HEK293T (cell line): Measurements from ENCODE around the gene UQCRFS1.

Source experiments
- CTBP1 ChIP-seq: fragments of 450-650 bp; IDR thresholded peaks from 2 replicates; pipeline ENCODE4 v1.6.1; 2016; ENCODE audit warnings: borderline replicate concordance
- FOXK2 ChIP-seq: fragments of 450-650 bp; IDR thresholded peaks from 2 replicates; pipeline ENCODE4 v1.6.1; 2016; ENCODE audit warnings: mild to moderate bottlenecking
- FOXM1 ChIP-seq: fragments of 450-650 bp; IDR thresholded peaks from 2 replicates; pipeline ENCODE4 v1.6.1; 2017; ENCODE audit warnings: mild to moderate bottlenecking, borderline replicate concordance
- HDGF ChIP-seq: fragments of 450-650 bp; IDR thresholded peaks from 2 replicates; pipeline ENCODE4 v1.6.1; 2017; ENCODE audit warnings: antibody characterized with exemption, borderline replicate concordance
- SP1 ChIP-seq: fragments of 450-650 bp; IDR thresholded peaks from 2 replicates; pipeline ENCODE4 v1.6.1; 2017
- SUZ12 ChIP-seq: fragments of 450-650 bp; IDR thresholded peaks from 2 replicates; pipeline ENCODE4 v1.6.1; 2016; ENCODE audit warnings: mild to moderate bottlenecking
- TF ChIP-seq, protein P1 (sequence below): fragments of 450-650 bp; IDR thresholded peaks from 2 replicates; pipeline ENCODE4 v1.6.1; 2016

DNA sequence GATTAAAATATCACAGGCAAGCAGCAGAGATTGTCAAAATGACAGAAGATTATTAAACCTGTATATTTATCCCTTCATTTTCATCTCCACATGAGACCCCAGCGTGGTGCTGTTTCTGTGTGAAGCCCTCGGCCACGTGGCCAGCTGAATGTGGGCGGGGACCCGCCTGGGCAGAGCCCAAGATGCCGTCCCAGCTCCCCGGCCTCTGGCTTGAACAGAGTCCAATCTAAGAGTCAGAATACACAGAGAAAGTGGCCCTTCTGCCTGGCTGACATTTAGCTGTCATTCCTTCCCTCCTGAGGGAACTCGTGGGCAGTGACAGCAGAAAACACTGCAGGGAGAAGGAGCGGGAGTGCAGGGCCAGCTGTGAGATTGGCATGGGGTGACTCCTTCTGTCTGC lies 34.9 kb upstream of the UQCRFS1 start:
- TF ChIP-seq CTBP1 (no peak), SP1 (no peak), FOXK2 (no peak), FOXM1 (no peak), SUZ12 (no peak), HDGF (no peak)
- TF ChIP-seq, protein P1, sequence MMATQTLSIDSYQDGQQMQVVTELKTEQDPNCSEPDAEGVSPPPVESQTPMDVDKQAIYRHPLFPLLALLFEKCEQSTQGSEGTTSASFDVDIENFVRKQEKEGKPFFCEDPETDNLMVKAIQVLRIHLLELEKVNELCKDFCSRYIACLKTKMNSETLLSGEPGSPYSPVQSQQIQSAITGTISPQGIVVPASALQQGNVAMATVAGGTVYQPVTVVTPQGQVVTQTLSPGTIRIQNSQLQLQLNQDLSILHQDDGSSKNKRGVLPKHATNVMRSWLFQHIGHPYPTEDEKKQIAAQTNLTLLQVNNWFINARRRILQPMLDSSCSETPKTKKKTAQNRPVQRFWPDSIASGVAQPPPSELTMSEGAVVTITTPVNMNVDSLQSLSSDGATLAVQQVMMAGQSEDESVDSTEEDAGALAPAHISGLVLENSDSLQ = no peak
